A549 (cell line): ENCODE measurements around the gene POR.
"Not testable (repeated sequence)": the region's sequence is repeated elsewhere in the genome, so short reads cannot be mapped to it uniquely, and the experiment has no call there.

Experiments used
- CHD2 ChIP-seq: fragments of 150-350 bp; IDR thresholded peaks from 2 replicates; pipeline ENCODE4 v1.6.1; 2014; ENCODE audit warnings: low read length; ENCODE audit not compliant: partially characterized antibody
- HOXA7 ChIP-seq: fragments of 250-450 bp; sonication (Bioruptor Pico); IDR thresholded peaks from 2 replicates; pipeline ENCODE4 v1.5.0; 2020; ENCODE audit warnings: mild to moderate bottlenecking, moderate library complexity
- KDM1A ChIP-seq: fragments of 200-600 bp; sonication (generic); IDR thresholded peaks from 2 replicates; pipeline ENCODE4 v1.6.1; 2016; ENCODE audit warnings: low read depth, mild to moderate bottlenecking
- MYC ChIP-seq: IDR thresholded peaks from 2 replicates; pipeline ENCODE4 v1.6.1; 2012; ENCODE audit warnings: mild to moderate bottlenecking, inconsistent platforms, low read length, improper control_type of control experiment, borderline replicate concordance
- NPAS2 ChIP-seq: fragments of 250-450 bp; sonication (Bioruptor Pico); IDR thresholded peaks from 2 replicates; pipeline ENCODE4 v1.8.0; 2022; ENCODE audit warnings: mild to moderate bottlenecking, moderate library complexity, borderline replicate concordance
- POLR2A ChIP-seq: IDR thresholded peaks from 2 replicates; pipeline ENCODE4 v1.6.1; 2012; ENCODE audit warnings: mild to moderate bottlenecking, low read length
- RCOR1 ChIP-seq: fragments of 150-350 bp; IDR thresholded peaks from 2 replicates; pipeline ENCODE4 v1.6.1; 2014; ENCODE audit warnings: antibody characterized with exemption, low read length, low read depth
- ZFP36 ChIP-seq: fragments of 450-650 bp; IDR thresholded peaks from 2 replicates; pipeline ENCODE4 v1.6.1; 2014; ENCODE audit warnings: borderline replicate concordance; ENCODE audit not compliant: partially characterized antibody
- ZSCAN20 ChIP-seq: fragments of 250-450 bp; sonication (Bioruptor Pico); IDR thresholded peaks from 2 replicates; pipeline ENCODE4 v1.8.0; 2022; ENCODE audit warnings: mild to moderate bottlenecking, moderate library complexity
- TF ChIP-seq, protein P1 (sequence below): fragments of >200 bp; sonication (Bioruptor Twin); formaldehyde crosslinking; IDR thresholded peaks from 3 replicates; pipeline ENCODE4 v1.5.1; 2016
- TF ChIP-seq, protein P2 (sequence below): IDR thresholded peaks from 2 replicates; pipeline ENCODE4 v1.6.1; 2012; ENCODE audit warnings: low read depth, borderline replicate concordance

DNA sequence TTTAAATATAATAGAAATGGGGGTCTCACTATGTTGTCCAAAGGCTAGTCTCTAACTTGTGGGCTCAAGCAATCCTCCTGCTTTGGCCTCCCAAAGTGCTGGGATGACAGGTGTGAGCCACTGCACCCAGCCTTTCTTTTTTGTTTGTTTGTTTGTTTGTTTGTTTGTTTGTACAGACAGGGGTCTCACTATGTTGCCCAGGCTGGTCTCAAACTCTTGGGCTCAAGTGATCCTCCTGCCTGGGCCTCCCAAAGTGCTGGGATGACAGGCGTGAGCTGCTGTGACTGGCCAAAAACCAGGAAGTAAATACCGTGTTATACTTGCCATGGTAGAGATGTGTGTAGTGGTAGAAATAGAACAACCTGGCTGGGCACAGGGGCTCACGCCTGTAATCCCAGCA, 40.8 kb upstream of the POR start:
- not testable (repeated sequence) for TF ChIP-seq NPAS2 (CRISPR knock-in tag); KDM1A; ZSCAN20; POLR2A; HOXA7 (CRISPR knock-in tag); CHD2; RCOR1; MYC; ZFP36
- TF ChIP-seq, protein P1, sequence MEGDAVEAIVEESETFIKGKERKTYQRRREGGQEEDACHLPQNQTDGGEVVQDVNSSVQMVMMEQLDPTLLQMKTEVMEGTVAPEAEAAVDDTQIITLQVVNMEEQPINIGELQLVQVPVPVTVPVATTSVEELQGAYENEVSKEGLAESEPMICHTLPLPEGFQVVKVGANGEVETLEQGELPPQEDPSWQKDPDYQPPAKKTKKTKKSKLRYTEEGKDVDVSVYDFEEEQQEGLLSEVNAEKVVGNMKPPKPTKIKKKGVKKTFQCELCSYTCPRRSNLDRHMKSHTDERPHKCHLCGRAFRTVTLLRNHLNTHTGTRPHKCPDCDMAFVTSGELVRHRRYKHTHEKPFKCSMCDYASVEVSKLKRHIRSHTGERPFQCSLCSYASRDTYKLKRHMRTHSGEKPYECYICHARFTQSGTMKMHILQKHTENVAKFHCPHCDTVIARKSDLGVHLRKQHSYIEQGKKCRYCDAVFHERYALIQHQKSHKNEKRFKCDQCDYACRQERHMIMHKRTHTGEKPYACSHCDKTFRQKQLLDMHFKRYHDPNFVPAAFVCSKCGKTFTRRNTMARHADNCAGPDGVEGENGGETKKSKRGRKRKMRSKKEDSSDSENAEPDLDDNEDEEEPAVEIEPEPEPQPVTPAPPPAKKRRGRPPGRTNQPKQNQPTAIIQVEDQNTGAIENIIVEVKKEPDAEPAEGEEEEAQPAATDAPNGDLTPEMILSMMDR = not testable (repeated sequence)
- TF ChIP-seq, protein P2, sequence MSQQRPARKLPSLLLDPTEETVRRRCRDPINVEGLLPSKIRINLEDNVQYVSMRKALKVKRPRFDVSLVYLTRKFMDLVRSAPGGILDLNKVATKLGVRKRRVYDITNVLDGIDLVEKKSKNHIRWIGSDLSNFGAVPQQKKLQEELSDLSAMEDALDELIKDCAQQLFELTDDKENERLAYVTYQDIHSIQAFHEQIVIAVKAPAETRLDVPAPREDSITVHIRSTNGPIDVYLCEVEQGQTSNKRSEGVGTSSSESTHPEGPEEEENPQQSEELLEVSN = not testable (repeated sequence)
